GM21390 (cell line): ENCODE results near the gene ADGRG4.
"Not testable (repeated sequence)": the region's sequence is repeated elsewhere in the genome, so short reads cannot be mapped to it uniquely, and the experiment has no call there.

ENCODE experiments used
- ATAC-seq: cut with Tn5 transposase; IDR thresholded peaks from one replicate; pipeline ENCODE4 v1.9.1; 2021; ENCODE audit not compliant: unreplicated experiment

ADGRG4 gene

GRCh38 chrX:136300721-136301120 is at the start of gene ADGRG4:
Gene ADGRG4, plus strand, starts transcription at chrX:136300963. Its CDS starts 7,815 bp downstream, at chrX:136308778.
- not testable (repeated sequence) for ATAC-seq

GRCh38 chrX:136251041-136251991 is 49.4 kb upstream of the ADGRG4 start, which contains the start of gene MAP7D3:
Gene MAP7D3, minus strand, starts transcription at chrX:136251400. Its CDS starts 42 bp downstream, at chrX:136251358.
- peak; percentile 91 for ATAC-seq

GRCh38 chrX:136255541-136255940 is 45.2 kb upstream of the ADGRG4 start:
- ATAC-seq, result no peak

- ATAC-seq, result no peak
Measured at GRCh38 chrX:136256026-136256425, 44.7 kb upstream of the ADGRG4 start.

- no peak for ATAC-seq
Measured at GRCh38 chrX:136258951-136259350, 41.8 kb upstream of the ADGRG4 start.

- ATAC-seq, result no peak
Measured at GRCh38 chrX:136259543-136259942, 41.2 kb upstream of the ADGRG4 start.

GRCh38 chrX:136260776-136261175 is 40.0 kb upstream of the ADGRG4 start:
- no peak for ATAC-seq

GRCh38 chrX:136261321-136261720 is 39.4 kb upstream of the ADGRG4 start:
- no peak for ATAC-seq

GRCh38 chrX:136262243-136262642 is 38.5 kb upstream of the ADGRG4 start:
- ATAC-seq, result no peak

GRCh38 chrX:136262812-136263315 is 37.9 kb upstream of the ADGRG4 start:
- ATAC-seq, result no peak

GRCh38 chrX:136266828-136267227 is 33.9 kb upstream of the ADGRG4 start:
- ATAC-seq, result no peak

- peak; percentile 68 for ATAC-seq
Measured at GRCh38 chrX:136268051-136269048, 32.4 kb upstream of the ADGRG4 start.

- no peak for ATAC-seq
Measured at GRCh38 chrX:136269921-136270320, 30.8 kb upstream of the ADGRG4 start.

GRCh38 chrX:136271300-136271699 is 29.5 kb upstream of the ADGRG4 start:
- peak; percentile 56 for ATAC-seq

- no peak for ATAC-seq
Measured at GRCh38 chrX:136272325-136272724, 28.4 kb upstream of the ADGRG4 start.

- no peak for ATAC-seq
Measured at GRCh38 chrX:136273986-136274385, 26.8 kb upstream of the ADGRG4 start.

GRCh38 chrX:136275553-136275952 is 25.2 kb upstream of the ADGRG4 start:
- ATAC-seq, result no peak

GRCh38 chrX:136286375-136286774 is 14.4 kb upstream of the ADGRG4 start:
- not testable (repeated sequence) for ATAC-seq

GRCh38 chrX:136291824-136292223 is 8.9 kb upstream of the ADGRG4 start:
- no peak for ATAC-seq

GRCh38 chrX:136292656-136293055 is 8.1 kb upstream of the ADGRG4 start:
- ATAC-seq, result no peak

- ATAC-seq, result no peak
Measured at GRCh38 chrX:136295380-136295779, 5.4 kb upstream of the ADGRG4 start.
